Activated CD8-positive, alpha-beta memory T cell treated with anti-CD3 and anti-CD28 coated beads for 24 hours (primary cell): Measurements from ENCODE around the gene MRPS35.

ENCODE experiments used
- DNase-seq: peaks from one replicate; pipeline ENCODE4 v3.0.0-alpha.2; 2020

MRPS35 gene

GRCh38 chr12:27779416-27779919 is 68.8 kb downstream of the MRPS35 start:
- no peak for DNase-seq

GRCh38 chr12:27779920-27780611 is 69.4 kb downstream of the MRPS35 start, which contains the start of the genes KLHL42 and MANSC4:
KLHL42 (plus strand) TSS chr12:27780233; CDS start chr12:27780331, 98 bp downstream.
MANSC4 (minus strand) TSS chr12:27780236; CDS start chr12:27771276, 8,960 bp downstream.
- DNase-seq = peak; percentile 89

- no peak for DNase-seq
Observed at GRCh38 chr12:27780612-27781408, 70.2 kb downstream of the MRPS35 start.

- no peak for DNase-seq
Observed at GRCh38 chr12:27781680-27782079, 71.0 kb downstream of the MRPS35 start.

- DNase-seq = no peak
Observed at GRCh38 chr12:27782481-27782880, 71.8 kb downstream of the MRPS35 start.

- no peak for DNase-seq
Observed at GRCh38 chr12:27785882-27786570, 75.4 kb downstream of the MRPS35 start.

- no peak for DNase-seq
Observed at GRCh38 chr12:27787559-27787958, 76.9 kb downstream of the MRPS35 start.

GRCh38 chr12:27790179-27790578 is 79.5 kb downstream of the MRPS35 start:
- DNase-seq = no peak

GRCh38 chr12:27794818-27795584 is 84.4 kb downstream of the MRPS35 start:
- no peak for DNase-seq

- DNase-seq = no peak
Observed at GRCh38 chr12:27796128-27796527, 85.5 kb downstream of the MRPS35 start.

- no peak for DNase-seq
Observed at GRCh38 chr12:27797301-27798025, 86.8 kb downstream of the MRPS35 start.

GRCh38 chr12:27800819-27801218 is 90.2 kb downstream of the MRPS35 start:
- peak; percentile 13 for DNase-seq

- peak; percentile 33 for DNase-seq
Observed at GRCh38 chr12:27801630-27802029, 91.0 kb downstream of the MRPS35 start.

GRCh38 chr12:27802511-27802910 is 91.9 kb downstream of the MRPS35 start:
- no peak for DNase-seq

GRCh38 chr12:27802936-27803335 is 92.3 kb downstream of the MRPS35 start:
- peak; percentile 46 for DNase-seq

- DNase-seq = no peak
Observed at GRCh38 chr12:27805238-27805637, 94.6 kb downstream of the MRPS35 start.
